NCI-H128 (cell line): ENCODE measurements around the gene FAM200B.

Source experiments
- DNase-seq: peaks from one replicate; lab custom pipeline; 2025; ENCODE audit not compliant: unreplicated experiment; lab: John Stamatoyannopoulos, UW

FAM200B gene

DNA sequence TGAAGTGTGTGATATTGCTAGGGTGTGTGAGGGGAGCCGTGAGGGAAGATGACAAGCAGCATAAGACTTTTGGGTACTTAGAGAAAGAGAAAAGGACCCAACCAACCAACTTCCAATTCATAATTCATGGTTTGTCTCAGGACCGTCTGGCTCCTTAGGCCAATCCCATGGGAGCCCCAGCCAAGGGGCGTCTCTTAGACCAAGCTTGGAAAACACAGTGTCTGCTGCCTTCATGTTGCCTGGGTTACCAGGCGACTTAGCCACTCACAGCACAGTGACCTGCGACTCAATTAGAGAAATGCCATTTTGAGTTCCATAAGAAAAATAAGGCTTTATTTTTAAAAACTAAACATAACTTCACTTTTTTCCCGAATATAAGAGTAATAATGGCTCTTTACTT lies 53.9 kb downstream of the FAM200B start:
- no peak for DNase-seq

DNA sequence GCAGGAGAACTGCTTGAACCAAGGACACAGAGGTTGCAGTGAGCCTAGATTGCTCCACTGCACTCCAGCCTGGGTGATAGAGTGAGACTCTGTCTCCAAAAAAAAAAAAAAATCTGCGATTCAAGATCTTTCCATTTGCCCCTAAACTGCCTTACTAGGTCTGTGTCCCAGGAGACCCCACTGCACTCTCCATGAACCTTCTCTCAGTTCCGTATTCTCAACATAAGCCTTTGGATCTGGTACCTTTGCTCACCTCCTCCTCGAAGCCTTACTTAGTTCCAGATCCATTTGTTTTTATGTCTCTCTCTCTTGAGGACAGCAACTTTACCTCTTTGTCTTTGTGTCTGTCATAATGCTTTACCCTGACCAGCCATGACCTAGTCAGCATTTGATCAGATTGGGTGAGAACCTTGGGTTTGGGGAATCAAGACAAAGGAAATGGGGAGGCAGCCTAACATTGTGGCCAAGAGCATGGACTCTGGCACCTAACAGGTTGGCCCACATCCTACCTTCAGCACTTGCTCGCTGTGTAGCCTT lies 55.0 kb downstream of the FAM200B start:
- DNase-seq, result no peak

DNA sequence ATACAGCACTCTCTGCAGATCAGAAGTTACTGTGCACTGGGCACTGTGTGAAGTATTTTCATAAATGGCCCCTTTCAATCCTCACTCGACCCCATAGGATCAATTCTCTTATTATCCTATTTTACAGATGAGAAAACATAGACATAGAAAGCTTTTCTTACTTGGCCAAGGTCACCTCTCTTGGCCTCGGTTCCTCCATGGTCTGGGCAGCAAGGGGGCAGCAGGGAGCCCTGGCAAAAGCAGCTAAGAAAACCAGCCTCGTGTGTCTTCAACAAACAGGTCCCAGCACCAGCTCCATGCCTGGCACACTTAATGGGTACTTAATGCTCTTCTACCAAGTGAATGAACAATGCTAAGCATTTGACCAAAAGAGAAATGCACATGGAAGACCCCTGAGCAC lies 55.6 kb downstream of the FAM200B start:
- no peak for DNase-seq

DNA sequence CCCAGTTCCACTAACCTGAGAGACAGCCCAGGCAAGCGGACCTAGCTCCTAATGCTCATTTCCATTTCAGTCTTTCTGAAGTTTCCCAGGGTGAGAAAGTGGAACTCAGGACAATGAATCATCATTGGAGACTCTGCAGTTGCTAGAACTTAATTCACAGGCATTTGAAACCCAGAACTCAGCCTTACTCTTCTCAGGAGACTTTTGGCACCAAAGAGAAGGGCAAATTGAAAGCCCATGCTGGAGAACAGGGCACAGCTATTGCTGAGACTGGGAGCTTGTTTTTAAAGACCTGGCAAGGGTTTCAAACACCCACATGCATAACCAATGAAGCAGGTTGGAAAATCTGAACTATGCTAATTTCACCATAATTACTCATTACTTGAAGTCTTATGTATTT lies 57.2 kb downstream of the FAM200B start:
- DNase-seq, result no peak
